ENCODE results near the gene SNAPIN.
"Not testable (repeated sequence)": the region's sequence is repeated elsewhere in the genome, so short reads cannot be mapped to it uniquely, and the experiment has no call there.

SNAPIN gene

DNA sequence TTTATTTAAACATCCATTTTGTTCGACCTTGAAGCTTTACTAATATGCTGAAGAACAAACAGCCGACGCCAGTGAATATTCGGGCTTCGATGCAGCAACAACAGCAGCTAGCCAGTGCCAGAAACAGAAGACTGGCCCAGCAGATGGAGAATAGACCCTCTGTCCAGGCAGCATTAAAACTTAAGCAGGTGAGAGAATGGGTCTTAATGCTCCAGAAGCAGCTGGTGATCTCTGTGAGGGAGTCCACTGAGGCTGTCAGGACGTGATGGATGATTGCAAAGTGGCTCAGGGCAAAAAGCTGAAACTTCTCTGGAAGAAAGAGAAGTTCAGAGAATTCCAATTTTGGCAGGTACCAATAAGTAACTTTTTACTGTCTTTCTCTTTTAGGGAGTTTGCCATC is 20.2 kb upstream of the SNAPIN start:
- no peak for DNase-seq (ENCODE audit: low read depth)
- TF ChIP-seq CTCF (IDR thresholded peaks at IDR 0.05; ENCODE audit: control insufficient read depth, extremely low read depth, insufficient read depth) = no peak
- H3K4me3 ChIP-seq (ENCODE audit: low read depth, low read length) = no peak overlapping the region

DNA sequence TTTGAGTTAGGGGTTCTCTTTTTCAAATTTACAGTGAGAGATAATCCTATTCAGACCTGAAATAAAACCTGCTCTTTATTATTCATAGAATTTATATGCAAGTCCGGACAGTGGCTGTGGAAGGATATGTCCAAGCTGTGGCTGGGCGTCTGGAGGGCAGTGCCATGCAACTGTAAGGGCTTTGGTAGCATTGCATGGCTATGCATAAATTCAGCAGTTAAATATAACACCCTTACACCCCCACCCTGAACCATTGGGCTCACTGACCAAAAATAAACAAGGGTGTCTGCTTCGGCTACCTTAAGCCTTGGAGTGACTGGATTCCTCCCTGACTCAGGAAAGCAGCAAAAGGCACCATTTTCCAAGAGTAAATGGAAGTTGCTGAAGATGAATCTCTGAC is 19.2 kb upstream of the SNAPIN start:
- no peak for TF ChIP-seq CTCF (IDR thresholded peaks at IDR 0.05; ENCODE audit: control insufficient read depth, extremely low read depth, insufficient read depth)
- DNase-seq (ENCODE audit: low read depth) = no peak
- no peak overlapping the region for H3K4me3 ChIP-seq (ENCODE audit: low read depth, low read length)

- DNase-seq (ENCODE audit: low read depth); H3K4me3 ChIP-seq (ENCODE audit: low read depth, low read length): not testable (repeated sequence)
Observed at GRCh38 chr1:153640213-153640612, 18.3 kb upstream of the SNAPIN start.

DNA sequence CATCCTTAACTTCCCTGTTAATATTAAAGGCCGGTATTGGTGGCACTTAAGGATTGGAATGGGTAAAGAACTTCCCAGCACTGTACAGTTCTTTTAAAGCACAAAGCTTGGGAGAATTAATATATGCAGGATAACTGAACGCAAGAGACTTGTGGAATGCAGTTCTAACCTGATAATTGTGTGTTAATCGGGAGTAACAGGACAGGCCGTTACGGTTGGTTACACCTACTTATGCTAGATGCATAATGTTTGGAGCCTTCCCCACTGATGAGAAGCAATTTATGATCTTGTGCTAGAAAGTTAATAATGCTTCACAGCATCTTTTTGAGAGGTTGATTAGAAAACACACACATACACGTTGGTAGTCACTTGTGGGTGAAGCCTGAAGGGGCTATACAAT is 17.6 kb upstream of the SNAPIN start:
- no peak for DNase-seq (ENCODE audit: low read depth)
- H3K4me3 ChIP-seq (ENCODE audit: low read depth, low read length) = no peak overlapping the region
- TF ChIP-seq CTCF (IDR thresholded peaks at IDR 0.05; ENCODE audit: control insufficient read depth, extremely low read depth, insufficient read depth) = no peak

DNA sequence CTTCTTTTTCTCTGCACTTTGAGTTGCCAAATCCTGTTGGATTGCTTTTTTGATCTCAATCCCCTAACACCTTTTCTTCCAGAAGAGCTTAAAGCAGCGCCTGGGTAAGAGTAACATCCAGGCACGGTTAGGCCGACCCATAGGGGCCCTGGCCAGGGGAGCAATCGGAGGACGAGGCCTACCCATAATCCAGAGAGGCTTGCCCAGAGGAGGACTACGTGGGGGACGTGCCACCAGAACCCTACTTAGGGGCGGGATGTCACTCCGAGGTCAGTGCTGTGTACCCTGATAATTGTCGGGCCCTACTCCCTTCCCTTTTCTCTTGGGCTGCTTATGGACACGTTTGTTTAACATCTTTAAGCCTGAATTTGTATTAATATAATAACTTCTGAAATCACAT is 16.3 kb upstream of the SNAPIN start:
- no peak for DNase-seq (ENCODE audit: low read depth)
- H3K4me3 ChIP-seq (ENCODE audit: low read depth, low read length) = no peak overlapping the region
- no peak for TF ChIP-seq CTCF (IDR thresholded peaks at IDR 0.05; ENCODE audit: control insufficient read depth, extremely low read depth, insufficient read depth)

- H3K4me3 ChIP-seq (ENCODE audit: low read depth, low read length) = no peak overlapping the region
- no peak for TF ChIP-seq CTCF (IDR thresholded peaks at IDR 0.05; ENCODE audit: control insufficient read depth, extremely low read depth, insufficient read depth)
- no peak for DNase-seq (ENCODE audit: low read depth)
Observed at GRCh38 chr1:153643100-153643499, 15.4 kb upstream of the SNAPIN start.

DNA sequence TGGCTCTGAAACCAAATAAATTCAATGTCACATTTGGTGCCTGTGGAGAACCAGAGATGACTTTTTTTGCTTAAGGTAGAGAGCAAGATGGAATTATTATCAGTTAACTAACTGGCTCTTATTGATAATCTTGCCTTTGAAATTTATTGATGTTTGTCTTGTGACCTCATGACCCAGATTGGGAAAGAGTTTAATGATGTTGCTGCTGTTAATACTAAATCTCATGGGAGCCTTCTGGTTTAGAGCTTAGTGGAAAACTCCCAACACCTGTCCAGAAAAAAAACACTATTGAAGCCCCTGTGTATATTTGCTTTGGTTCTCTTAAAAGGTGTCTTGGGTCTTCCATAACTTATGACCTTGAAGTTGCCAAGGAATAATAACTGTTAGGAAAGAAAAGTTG is 14.7 kb upstream of the SNAPIN start:
- no peak for TF ChIP-seq CTCF (IDR thresholded peaks at IDR 0.05; ENCODE audit: control insufficient read depth, extremely low read depth, insufficient read depth)

More for the DNA sequence above, 14.7 kb upstream of the SNAPIN start:
- no peak for DNase-seq (ENCODE audit: low read depth)
- no peak overlapping the region for H3K4me3 ChIP-seq (ENCODE audit: low read depth, low read length)
